H9 (cell line): ENCODE results near the gene TUFT1. TPM values are rescaled to one million over a fixed set of nuclear protein-coding genes. Genes with fewer than 3 reads are reported as not detected.
"Not testable (repeated sequence)": the region's sequence is repeated elsewhere in the genome, so short reads cannot be mapped to it uniquely, and the experiment has no call there.

Experiments
- DNase-seq: peaks from one replicate; pipeline ENCODE4 v3.0.0-alpha.2; 2017
- H2AFZ ChIP-seq: one replicate; pipeline ENCODE4 v1.6.1; 2013; ENCODE audit warnings: mild to moderate bottlenecking, low read length, control low read depth, moderate library complexity
- H2AK5ac ChIP-seq: 2 replicates; pipeline ENCODE4 v1.6.1; 2013; ENCODE audit warnings: low read length, control low read depth, mixed read lengths; ENCODE audit not compliant: insufficient read length
- H2BK120ac ChIP-seq: one replicate; pipeline ENCODE4 v1.6.1; 2013; ENCODE audit warnings: low read depth, mild to moderate bottlenecking, low read length, control low read depth, inconsistent platforms; ENCODE audit not compliant: poor library complexity, severe bottlenecking
- H2BK12ac ChIP-seq: 2 replicates; pipeline ENCODE4 v1.6.1; 2013; ENCODE audit warnings: low read length, control low read depth, mixed read lengths, low read depth; ENCODE audit not compliant: insufficient read length
- H2BK15ac ChIP-seq: 2 replicates; pipeline ENCODE4 v1.6.1; 2013; ENCODE audit warnings: low read depth, low read length, control low read depth
- H2BK20ac ChIP-seq: one replicate; pipeline ENCODE4 v1.6.1; 2013; ENCODE audit warnings: low read depth, mild to moderate bottlenecking, low read length, control low read depth, inconsistent platforms; ENCODE audit not compliant: poor library complexity, severe bottlenecking
- H2BK5ac ChIP-seq: 2 replicates; pipeline ENCODE4 v1.6.1; 2013; ENCODE audit warnings: low read length, control low read depth, mixed read lengths; ENCODE audit not compliant: insufficient read length
- H3K14ac ChIP-seq: 2 replicates; pipeline ENCODE4 v1.6.1; 2013; ENCODE audit warnings: low read length, control low read depth; ENCODE audit not compliant: insufficient read depth
- H3K18ac ChIP-seq: 2 replicates; pipeline ENCODE4 v1.6.1; 2013; ENCODE audit warnings: low read depth, mild to moderate bottlenecking, mixed read lengths, low read length, control low read depth; ENCODE audit not compliant: insufficient read length
- H3K23ac ChIP-seq: 2 replicates; pipeline ENCODE4 v1.6.1; 2013; ENCODE audit warnings: low read length, control low read depth, mixed read lengths, low read depth; ENCODE audit not compliant: insufficient read length
- H3K23me2 ChIP-seq: 2 replicates; pipeline ENCODE4 v1.6.1; 2013; ENCODE audit warnings: low read depth, mild to moderate bottlenecking, mixed read lengths, low read length, control low read depth; ENCODE audit not compliant: insufficient read length, poor library complexity, severe bottlenecking
- H3K27ac ChIP-seq: 2 replicates; pipeline ENCODE4 v1.5.1; 2013; ENCODE audit warnings: low read length, control low read depth, mixed read lengths, low read depth; ENCODE audit not compliant: insufficient read length
- H3K27me3 ChIP-seq: 2 replicates; pipeline ENCODE4 v1.6.1; 2013; ENCODE audit warnings: low read length, control low read depth, inconsistent platforms; ENCODE audit not compliant: insufficient read depth
- H3K4ac ChIP-seq: 2 replicates; pipeline ENCODE4 v1.6.1; 2013; ENCODE audit warnings: low read depth, mild to moderate bottlenecking, control low read depth, inconsistent platforms, low read length, moderate library complexity
- H3K4me1 ChIP-seq: 2 replicates; pipeline ENCODE4 v1.6.1; 2013; ENCODE audit warnings: low read length, control low read depth, inconsistent platforms; ENCODE audit not compliant: insufficient read depth
- H3K4me2 ChIP-seq: 2 replicates; pipeline ENCODE4 v1.6.1; 2013; ENCODE audit warnings: low read length, control low read depth, mixed read lengths; ENCODE audit not compliant: insufficient read length, insufficient read depth
- H3K56ac ChIP-seq: 2 replicates; pipeline ENCODE4 v1.6.1; 2013; ENCODE audit warnings: low read depth, mild to moderate bottlenecking, mixed read lengths, low read length, control low read depth; ENCODE audit not compliant: insufficient read length
- H3K79me1 ChIP-seq: 2 replicates; pipeline ENCODE4 v1.6.1; 2013; ENCODE audit warnings: low read depth, mild to moderate bottlenecking, moderate library complexity, low read length, control low read depth, inconsistent platforms; ENCODE audit not compliant: insufficient read depth, poor library complexity, severe bottlenecking
- H3K79me2 ChIP-seq: 2 replicates; pipeline ENCODE4 v1.6.1; 2013; ENCODE audit warnings: low read length, control low read depth, inconsistent platforms; ENCODE audit not compliant: insufficient read depth
- H3K9ac ChIP-seq: 2 replicates; pipeline ENCODE4 v1.6.1; 2013; ENCODE audit warnings: low read length, control low read depth, mixed read lengths; ENCODE audit not compliant: insufficient read length; ENCODE audit errors: extremely low read depth
- H3K9me3 ChIP-seq: one replicate; pipeline ENCODE4 v1.6.1; 2013; ENCODE audit warnings: low read depth, low read length, inconsistent platforms; ENCODE audit not compliant: control insufficient read depth
- H3T11ph ChIP-seq: one replicate; pipeline ENCODE4 v1.6.1; 2013; ENCODE audit warnings: mild to moderate bottlenecking, low read length, control low read depth, inconsistent platforms
- H4K20me1 ChIP-seq: one replicate; pipeline ENCODE4 v1.6.1; 2013; ENCODE audit not compliant: control insufficient read depth, insufficient read length, insufficient read depth
- H4K5ac ChIP-seq: 2 replicates; pipeline ENCODE4 v1.6.1; 2013; ENCODE audit warnings: low read depth, mild to moderate bottlenecking, mixed read lengths, low read length, control low read depth; ENCODE audit not compliant: insufficient read length
- H4K8ac ChIP-seq: replicated peaks from 2 replicates; pipeline ENCODE4 v1.6.1; 2013; ENCODE audit warnings: low read length, control low read depth, mixed read lengths, low read depth; ENCODE audit not compliant: insufficient read length
- H4K91ac ChIP-seq: 2 replicates; pipeline ENCODE4 v1.6.1; 2013; ENCODE audit warnings: low read depth, mild to moderate bottlenecking, moderate library complexity, mixed read lengths, low read length, control low read depth; ENCODE audit not compliant: insufficient read length
- H3K27ac Mint-ChIP-seq, 3 experiments: 2 replicates in 2 of 3; 3 replicates in 1 of 3; pipeline ENCODE4 v1.8.0; 2020 to 2021; ENCODE audit warnings: mixed read lengths in 3 of 3, mild to moderate bottlenecking in 1 of 3, moderate library complexity in 1 of 3
- H3K27me3 Mint-ChIP-seq: 2 replicates; pipeline ENCODE4 v1.8.0; 2021; ENCODE audit warnings: low read depth, mild to moderate bottlenecking, moderate library complexity, mixed read lengths
- H3K36me3 Mint-ChIP-seq, 3 experiments: 2 replicates in 2 of 3; 3 replicates in 1 of 3; pipeline ENCODE4 v1.8.0; 2020 to 2021; ENCODE audit warnings: low read depth in 3 of 3, mixed read lengths in 3 of 3; ENCODE audit not compliant: insufficient read depth in 1 of 3
- H3K4me1 Mint-ChIP-seq, 2 experiments: 2 replicates each; pipeline ENCODE4 v1.8.0; 2020; ENCODE audit warnings: mixed read lengths in 2 of 2
- H3K4me3 Mint-ChIP-seq, 2 experiments: 2 replicates in 1 of 2; 3 replicates in 1 of 2; pipeline ENCODE4 v1.8.0; 2020 to 2021; ENCODE audit warnings: mild to moderate bottlenecking in 2 of 2, mixed read lengths in 2 of 2, moderate library complexity in 1 of 2
- H3K9me3 Mint-ChIP-seq, 2 experiments: 2 replicates in 1 of 2; 3 replicates in 1 of 2; pipeline ENCODE4 v1.8.0; 2020; ENCODE audit warnings: mild to moderate bottlenecking in 2 of 2, mixed read lengths in 2 of 2, moderate library complexity in 1 of 2
- WGBS: extraction: QIAGEN DNeasy Blood & Tissue Kit; methylation state at CpG from one replicate; pipeline ENCODE4 v1.1.7; 2013; ENCODE audit warnings: missing lambda C conversion rate, low lambda C conversion rate, mixed read lengths; ENCODE audit not compliant: insufficient read length; ENCODE audit errors: extremely low coverage; 5-methylcytosine and 5-hydroxymethylcytosine counted together
- total RNA-seq: library from RNA; stranded (reverse); gene quantifications from 2 replicates; pipeline ENCODE4 v1.2.1, GENCODE V29; 2021
- TF ChIP-seq, protein P1 (sequence below): fragments of 200-600 bp; sonication (generic); conservative IDR thresholded peaks from 3 replicates; pipeline ENCODE4 v1.8.0; 2021; ENCODE audit warnings: antibody characterized with exemption, mild to moderate bottlenecking

TUFT1 gene
- total RNA-seq, 1 experiment from 2014 or later, result 6.2 TPM

DNA sequence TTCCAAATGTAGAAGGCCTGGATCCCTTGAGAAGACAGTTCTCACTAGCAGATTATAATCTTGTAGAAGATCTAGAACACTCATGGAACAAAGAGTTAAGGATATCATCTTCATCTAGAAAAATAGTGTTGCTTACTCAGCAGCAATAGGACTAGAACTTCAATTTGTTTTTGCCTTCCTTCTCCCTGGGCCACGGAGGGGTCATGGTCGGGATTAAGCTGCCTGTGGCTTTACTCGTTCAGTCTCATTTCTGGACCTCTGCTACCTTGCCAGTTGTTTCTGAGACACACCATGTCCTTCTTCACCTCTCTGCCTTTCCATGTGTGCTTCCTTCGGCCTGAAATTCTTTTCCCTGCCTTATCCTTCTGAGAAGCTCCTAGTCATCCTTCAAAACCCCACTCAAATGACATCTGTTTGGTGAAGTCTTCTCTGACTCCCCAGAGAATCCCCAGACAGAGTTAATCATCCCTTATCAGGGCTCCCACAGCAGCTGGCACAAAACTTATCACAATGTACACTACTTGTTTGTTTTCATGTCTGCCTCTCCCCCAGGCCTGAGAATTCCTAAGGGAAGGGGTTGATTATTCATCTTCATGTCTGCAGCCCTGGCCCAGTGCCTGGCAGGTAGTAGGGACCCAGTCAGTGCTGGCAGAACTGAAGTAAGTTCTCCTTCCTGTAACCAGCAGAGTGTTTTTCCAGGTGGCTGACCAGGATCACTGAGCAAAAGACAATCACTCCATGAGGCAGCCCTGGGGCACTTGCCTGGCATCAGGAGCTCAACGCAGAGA, 56.3 kb downstream of the TUFT1 start:
- H2BK5ac ChIP-seq, result no peak overlapping the region
- H2BK12ac ChIP-seq, result no peak overlapping the region
- H2AK5ac ChIP-seq, result no peak overlapping the region
- H3K23me2 ChIP-seq, result peaks cover 5% of the 10 kb centered on the region
- Mint-ChIP-seq H3K27ac (no peak overlapping the region), H3K9me3 (peaks cover 6% of the 10 kb centered on the region in 2 experiments), H3K4me3 (no peak overlapping the region), H3K4me1 (peaks cover 7 to 10% of the 10 kb centered on the region in 2 experiments), H3K36me3 (no peaks in the 10 kb centered on the region; a peak in 2 of 7 replicates), H3K27me3 (peaks cover 13% of the 10 kb centered on the region)
- no peaks in the 10 kb centered on the region for H4K20me1 ChIP-seq
- H3T11ph ChIP-seq, result no peak overlapping the region
- no peaks in the 10 kb centered on the region for H3K79me1 ChIP-seq
- no CpG with 5 or more reads among the region's 5 CpGs for WGBS
- no peaks in the 10 kb centered on the region for H3K9me3 ChIP-seq
- no peak overlapping the region for H4K5ac ChIP-seq
- H2BK20ac ChIP-seq, result no peak overlapping the region
- no peak overlapping the region for H2AFZ ChIP-seq
- DNase-seq, result no peak
- no peaks in the 10 kb centered on the region for H3K4me1 ChIP-seq
- no peak overlapping the region for H4K91ac ChIP-seq
- no peak overlapping the region for H4K8ac ChIP-seq
- no peak overlapping the region for H2BK120ac ChIP-seq
- TF ChIP-seq, protein P1, sequence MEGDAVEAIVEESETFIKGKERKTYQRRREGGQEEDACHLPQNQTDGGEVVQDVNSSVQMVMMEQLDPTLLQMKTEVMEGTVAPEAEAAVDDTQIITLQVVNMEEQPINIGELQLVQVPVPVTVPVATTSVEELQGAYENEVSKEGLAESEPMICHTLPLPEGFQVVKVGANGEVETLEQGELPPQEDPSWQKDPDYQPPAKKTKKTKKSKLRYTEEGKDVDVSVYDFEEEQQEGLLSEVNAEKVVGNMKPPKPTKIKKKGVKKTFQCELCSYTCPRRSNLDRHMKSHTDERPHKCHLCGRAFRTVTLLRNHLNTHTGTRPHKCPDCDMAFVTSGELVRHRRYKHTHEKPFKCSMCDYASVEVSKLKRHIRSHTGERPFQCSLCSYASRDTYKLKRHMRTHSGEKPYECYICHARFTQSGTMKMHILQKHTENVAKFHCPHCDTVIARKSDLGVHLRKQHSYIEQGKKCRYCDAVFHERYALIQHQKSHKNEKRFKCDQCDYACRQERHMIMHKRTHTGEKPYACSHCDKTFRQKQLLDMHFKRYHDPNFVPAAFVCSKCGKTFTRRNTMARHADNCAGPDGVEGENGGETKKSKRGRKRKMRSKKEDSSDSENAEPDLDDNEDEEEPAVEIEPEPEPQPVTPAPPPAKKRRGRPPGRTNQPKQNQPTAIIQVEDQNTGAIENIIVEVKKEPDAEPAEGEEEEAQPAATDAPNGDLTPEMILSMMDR, result no peak
- no peak overlapping the region for H3K9ac ChIP-seq
- no peaks in the 10 kb centered on the region for H3K79me2 ChIP-seq
- H3K23ac ChIP-seq, result no peak overlapping the region
- no peaks in the 10 kb centered on the region for H3K27me3 ChIP-seq
- no peak overlapping the region for H3K27ac ChIP-seq
- no peak overlapping the region for H3K18ac ChIP-seq
- H3K14ac ChIP-seq, result no peak overlapping the region
- no peak overlapping the region for H3K4me2 ChIP-seq
- H3K4ac ChIP-seq, result no peak overlapping the region
- no peak overlapping the region for H3K56ac ChIP-seq
- H2BK15ac ChIP-seq, result no peak overlapping the region

DNA sequence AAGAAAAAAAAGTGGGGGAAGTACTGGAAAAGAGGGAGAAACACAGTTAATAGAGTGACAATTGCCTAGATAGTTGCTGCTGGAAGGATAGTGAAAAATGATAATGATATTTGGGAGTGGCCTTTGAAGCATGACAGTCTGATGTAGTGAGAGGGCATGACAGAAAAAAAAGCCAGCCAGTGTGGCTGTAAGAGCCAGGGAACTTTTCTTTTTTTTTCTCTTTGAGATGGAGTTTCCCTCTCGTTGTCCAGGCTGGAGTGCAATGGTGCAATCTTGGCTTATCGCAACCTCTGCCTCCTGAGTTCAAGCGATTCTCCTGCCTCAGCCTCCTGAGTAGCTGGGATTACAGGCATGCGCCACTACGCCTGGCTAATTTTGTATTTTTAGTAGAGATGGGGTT, 62.4 kb downstream of the TUFT1 start:
- H3K4me1 Mint-ChIP-seq, H2BK5ac ChIP-seq, H3K4me3 Mint-ChIP-seq, H3K9ac ChIP-seq, H4K5ac ChIP-seq, H3K27me3 Mint-ChIP-seq, H4K20me1 ChIP-seq, H3K23ac ChIP-seq, DNase-seq, H3K4ac ChIP-seq, H3T11ph ChIP-seq, H3K79me1 ChIP-seq, H4K8ac ChIP-seq, H3K9me3 Mint-ChIP-seq, H2BK15ac ChIP-seq, H3K18ac ChIP-seq, H3K27me3 ChIP-seq, H3K4me1 ChIP-seq, H2BK12ac ChIP-seq, H3K27ac Mint-ChIP-seq, H2AK5ac ChIP-seq, H3K56ac ChIP-seq, H4K91ac ChIP-seq, H3K79me2 ChIP-seq, H3K23me2 ChIP-seq, H3K27ac ChIP-seq, H3K4me2 ChIP-seq, H2BK20ac ChIP-seq, H3K36me3 Mint-ChIP-seq, H3K14ac ChIP-seq, H2AFZ ChIP-seq, H2BK120ac ChIP-seq, H3K9me3 ChIP-seq: not testable (repeated sequence)
- no CpG with 5 or more reads among the region's 5 CpGs for WGBS
